Astrocyte of the cerebellum (primary cell): ENCODE results near the gene GYS2.
A peak's percentile ranks its signal among the peaks of the same experiment; 100 is the strongest.

Experiments used
- DNase-seq: peaks from one replicate; pipeline ENCODE4 v3.0.0-alpha.2; 2011; ENCODE audit warnings: low read depth
- H3K4me3 ChIP-seq: 2 replicates; pipeline ENCODE4 v1.5.1; 2011; ENCODE audit warnings: mild to moderate bottlenecking, low read depth, low read length, moderate library complexity
- CTCF ChIP-seq: IDR thresholded peaks from 2 replicates; pipeline ENCODE4 v1.5.1; 2012; ENCODE audit warnings: low read length, low read depth, moderate library complexity, mild to moderate bottlenecking; ENCODE audit errors: missing control alignments
- in situ Hi-C: cut with HindIII; loops from 2 replicates; pipeline ENCODE4 v1.10.0; 2017; ENCODE audit warnings: low sequenced_read_pairs

The GYS2 gene

GRCh38 chr12:21529456-21529855, 75.2 kb downstream of the GYS2 start:
- no peak overlapping the region for H3K4me3 ChIP-seq
- no peak for DNase-seq
- in situ Hi-C loops, result no loop called here
- TF ChIP-seq CTCF, result no peak

DNA sequence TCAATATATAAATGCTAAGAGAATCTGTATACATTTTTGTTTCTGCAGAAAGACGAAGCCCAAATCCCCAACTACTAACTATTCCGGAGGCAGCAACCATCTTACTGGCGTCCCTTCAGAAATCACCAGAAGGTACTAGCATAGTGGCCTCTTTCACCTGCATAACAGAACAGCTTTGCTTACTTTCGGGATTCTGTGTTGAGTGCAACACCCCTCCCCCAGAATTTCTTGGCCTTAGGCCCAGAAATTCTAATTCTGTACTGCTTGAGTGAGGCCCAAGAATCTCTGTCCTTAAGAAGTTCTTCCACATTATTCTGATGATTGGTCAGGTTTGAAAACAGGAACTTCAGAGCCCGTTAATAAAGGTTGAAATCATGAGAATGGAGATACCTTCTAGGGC, 75.7 kb downstream of the GYS2 start:
- TF ChIP-seq CTCF, result no peak
- H3K4me3 ChIP-seq, result no peak overlapping the region
- DNase-seq, result peak; percentile 4
- in situ Hi-C loops, result no loop called here

- DNase-seq, result no peak
- in situ Hi-C loops, result no loop called here
- TF ChIP-seq CTCF, result no peak
- H3K4me3 ChIP-seq, result peak overlapping the region; percentile 63
Observed at GRCh38 chr12:21527451-21528180, 77.0 kb downstream of the GYS2 start.

DNA sequence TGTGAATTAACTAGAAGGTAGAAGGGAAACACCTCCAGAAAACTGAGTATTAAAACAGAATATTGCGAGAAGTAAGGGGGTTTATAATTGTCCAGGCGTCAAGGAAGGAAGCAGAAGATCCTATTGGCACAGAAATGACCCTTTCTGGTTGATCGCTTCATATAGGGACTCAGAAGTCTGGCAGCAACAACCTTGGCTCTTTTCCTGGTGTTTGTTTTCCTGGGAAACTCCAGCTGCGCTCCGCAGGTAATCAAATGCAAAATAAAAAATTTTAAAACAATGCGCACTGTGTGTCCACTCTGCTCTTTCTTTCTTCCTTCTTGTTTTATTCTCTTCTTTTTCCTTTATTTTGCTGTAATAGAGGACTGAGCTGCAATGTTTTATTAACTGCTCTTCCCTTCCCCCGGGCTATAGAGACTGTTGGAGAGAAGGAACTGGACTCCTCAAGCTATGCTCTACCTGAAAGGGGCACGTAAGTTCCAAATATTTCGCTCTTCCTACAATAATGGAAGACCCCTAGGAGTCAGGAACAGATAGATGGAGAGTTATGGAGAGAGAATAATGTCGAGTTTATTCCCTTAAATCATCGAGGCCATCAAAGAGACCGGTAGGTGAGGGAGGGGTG, 77.8 kb downstream of the GYS2 start:
- no peak for DNase-seq
- no peak for TF ChIP-seq CTCF
- H3K4me3 ChIP-seq, result peak overlapping the region; percentile 63
- in situ Hi-C loops, result no loop called here

DNA sequence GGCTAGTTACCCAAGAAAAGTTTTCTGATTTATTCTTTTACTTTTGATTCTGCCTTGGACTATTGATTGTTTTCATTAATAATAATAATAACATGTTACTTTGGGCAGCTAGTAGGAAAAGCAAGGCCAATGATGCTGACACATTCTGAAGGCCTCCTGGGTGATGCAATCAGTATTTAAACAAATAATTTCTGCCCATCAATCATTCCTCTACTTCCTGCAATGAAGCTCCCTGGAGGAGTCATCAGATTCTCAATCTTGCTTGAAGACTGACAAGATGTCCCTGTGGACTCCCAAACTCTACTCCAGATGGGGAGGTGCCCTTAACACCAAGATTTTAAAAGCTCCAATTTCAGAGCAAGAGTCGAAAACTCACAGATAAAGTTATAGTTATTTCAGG, 78.6 kb downstream of the GYS2 start, which contains the start of gene SPX:
SPX (plus strand) TSS at position 244 of the 400 bp plus-strand sequence. CDS start 177 bp downstream, outside the sequence.
- no peak for DNase-seq

GRCh38 chr12:21523148-21523547, 81.5 kb downstream of the GYS2 start:
- H3K4me3 ChIP-seq, result no peak overlapping the region
- no peak for TF ChIP-seq CTCF
- in situ Hi-C loops, result no loop called here
- no peak for DNase-seq

More for the DNA sequence above, 78.6 kb downstream of the GYS2 start, which contains the start of gene SPX:
- H3K4me3 ChIP-seq, result peak within 1 kb of the TSS; percentile 63
- in situ Hi-C loops, result no loop called here
- TF ChIP-seq CTCF, result no peak
